PFSK-1 (cell line): ENCODE data around the gene IGLL5.

ENCODE experiments used
- FOXP2 ChIP-seq: optimal IDR thresholded peaks from 2 replicates; pipeline ENCODE3; 2011; ENCODE audit warnings: borderline replicate concordance, control low read depth, inconsistent platforms; ENCODE audit not compliant: insufficient read depth; ENCODE audit errors: extremely low read length, extremely low read depth
- POLR2AphosphoS5 ChIP-seq: IDR thresholded peaks from 2 replicates; pipeline ENCODE4 v1.6.1; 2012; ENCODE audit warnings: low read depth, mild to moderate bottlenecking, control low read depth, low read length, moderate library complexity
- SIN3A ChIP-seq: IDR thresholded peaks from 2 replicates; pipeline ENCODE4 v1.6.1; 2012; ENCODE audit warnings: mild to moderate bottlenecking, low read length, moderate library complexity, borderline replicate concordance; ENCODE audit not compliant: insufficient read depth
- TAF1 ChIP-seq: IDR thresholded peaks from 2 replicates; pipeline ENCODE4 v1.6.1; 2012; ENCODE audit warnings: low read length, control low read depth, borderline replicate concordance; ENCODE audit not compliant: insufficient read depth
- TF ChIP-seq, protein P1 (sequence below), 2 experiments: IDR thresholded peaks; 2 replicates each; pipeline versions ENCODE4 v1.6.1 to v1.8.0; 2011 to 2012; ENCODE audit warnings: low read depth in 2 of 2, low read length in 2 of 2, control low read depth in 1 of 2, inconsistent platforms in 1 of 2, mild to moderate bottlenecking in 1 of 2, moderate library complexity in 1 of 2; ENCODE audit not compliant: insufficient read depth in 1 of 2

DNA sequence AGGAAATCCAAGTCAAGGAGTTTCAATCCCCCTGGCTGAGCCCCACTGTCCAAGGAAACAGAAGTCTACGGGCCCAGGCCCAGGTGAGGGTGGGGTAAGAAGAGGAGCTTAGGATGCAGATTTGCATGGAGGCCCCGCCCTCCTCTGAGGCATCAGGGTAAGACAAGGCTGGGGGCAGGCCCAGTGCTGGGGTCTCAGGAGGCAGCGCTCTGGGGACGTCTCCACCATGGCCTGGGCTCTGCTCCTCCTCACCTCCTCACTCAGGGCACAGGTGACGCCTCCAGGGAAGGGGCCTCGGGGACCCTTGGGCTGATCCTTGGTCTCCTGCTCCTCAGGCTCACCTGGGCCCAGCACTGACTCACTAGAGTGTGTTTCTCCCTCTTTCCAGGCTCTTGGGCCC, 31.3 kb upstream of the IGLL5 start:
- TF ChIP-seq SIN3A (no peak), POLR2AphosphoS5 (no peak), FOXP2 (no peak), TAF1 (no peak)
- TF ChIP-seq, protein P1, sequence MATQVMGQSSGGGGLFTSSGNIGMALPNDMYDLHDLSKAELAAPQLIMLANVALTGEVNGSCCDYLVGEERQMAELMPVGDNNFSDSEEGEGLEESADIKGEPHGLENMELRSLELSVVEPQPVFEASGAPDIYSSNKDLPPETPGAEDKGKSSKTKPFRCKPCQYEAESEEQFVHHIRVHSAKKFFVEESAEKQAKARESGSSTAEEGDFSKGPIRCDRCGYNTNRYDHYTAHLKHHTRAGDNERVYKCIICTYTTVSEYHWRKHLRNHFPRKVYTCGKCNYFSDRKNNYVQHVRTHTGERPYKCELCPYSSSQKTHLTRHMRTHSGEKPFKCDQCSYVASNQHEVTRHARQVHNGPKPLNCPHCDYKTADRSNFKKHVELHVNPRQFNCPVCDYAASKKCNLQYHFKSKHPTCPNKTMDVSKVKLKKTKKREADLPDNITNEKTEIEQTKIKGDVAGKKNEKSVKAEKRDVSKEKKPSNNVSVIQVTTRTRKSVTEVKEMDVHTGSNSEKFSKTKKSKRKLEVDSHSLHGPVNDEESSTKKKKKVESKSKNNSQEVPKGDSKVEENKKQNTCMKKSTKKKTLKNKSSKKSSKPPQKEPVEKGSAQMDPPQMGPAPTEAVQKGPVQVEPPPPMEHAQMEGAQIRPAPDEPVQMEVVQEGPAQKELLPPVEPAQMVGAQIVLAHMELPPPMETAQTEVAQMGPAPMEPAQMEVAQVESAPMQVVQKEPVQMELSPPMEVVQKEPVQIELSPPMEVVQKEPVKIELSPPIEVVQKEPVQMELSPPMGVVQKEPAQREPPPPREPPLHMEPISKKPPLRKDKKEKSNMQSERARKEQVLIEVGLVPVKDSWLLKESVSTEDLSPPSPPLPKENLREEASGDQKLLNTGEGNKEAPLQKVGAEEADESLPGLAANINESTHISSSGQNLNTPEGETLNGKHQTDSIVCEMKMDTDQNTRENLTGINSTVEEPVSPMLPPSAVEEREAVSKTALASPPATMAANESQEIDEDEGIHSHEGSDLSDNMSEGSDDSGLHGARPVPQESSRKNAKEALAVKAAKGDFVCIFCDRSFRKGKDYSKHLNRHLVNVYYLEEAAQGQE (IDR thresholded peaks at IDR 0.05; ENCODE audit: insufficient read depth in 1 of 2, low read depth in 2 of 2, low read length in 2 of 2) = no peak
